OCI-LY3 (cell line): Measurements from ENCODE around the gene HCN2.
A peak's percentile ranks its signal among the peaks of the same experiment; 100 is the strongest.

ENCODE experiments used
- H2AFZ ChIP-seq: fragments of 200-600, 300-600 bp; shearing (Covaris generic); 2 replicates; pipeline ENCODE4 v1.6.0; 2014; ENCODE audit warnings: antibody characterized with exemption, low read depth, low read length
- H3K27ac ChIP-seq: fragments of 200-600, 300-600 bp; sonication (generic); 2 replicates; pipeline ENCODE4 v1.5.1; 2014; ENCODE audit warnings: mild to moderate bottlenecking, low read length, moderate library complexity, mixed read lengths
- H3K27me3 ChIP-seq: fragments of 200-600, 300-600 bp; sonication (generic); 2 replicates; pipeline ENCODE4 v1.6.1; 2014; ENCODE audit warnings: low read depth, low read length, mixed read lengths
- H3K36me3 ChIP-seq: fragments of 200-600, 300-600 bp; sonication (generic); replicated peaks from 2 replicates; pipeline ENCODE3; 2014; ENCODE audit warnings: low read depth, low read length, mixed read lengths
- H3K4me1 ChIP-seq: fragments of 300-600, 200-600 bp; sonication (generic); 2 replicates; pipeline ENCODE4 v1.6.1; 2014; ENCODE audit warnings: low read length, mixed read lengths
- H3K4me2 ChIP-seq: fragments of 200-600, 300-600 bp; sonication (generic); 2 replicates; pipeline ENCODE4 v1.6.1; 2014; ENCODE audit warnings: low read length, mixed read lengths
- H3K4me3 ChIP-seq: fragments of 300-600, 200-600 bp; sonication (generic); 2 replicates; pipeline ENCODE4 v1.5.1; 2014; ENCODE audit warnings: antibody characterized with exemption, mild to moderate bottlenecking, low read length, moderate library complexity
- H3K79me2 ChIP-seq: fragments of 300-600, 200-600 bp; shearing (Covaris generic); 2 replicates; pipeline ENCODE4 v1.6.1; 2014; ENCODE audit warnings: mild to moderate bottlenecking, low read length, mixed read lengths
- H3K9ac ChIP-seq: fragments of 300-600, 200-600 bp; shearing (Covaris generic); 2 replicates; pipeline ENCODE4 v1.6.0; 2014; ENCODE audit warnings: mild to moderate bottlenecking, low read length, moderate library complexity
- H3K9me3 ChIP-seq: fragments of 200-600, 300-600 bp; shearing (Covaris generic); 2 replicates; pipeline ENCODE4 v1.6.1; 2014; ENCODE audit warnings: low read length, mixed read lengths; ENCODE audit not compliant: insufficient read depth
- H4K20me1 ChIP-seq: fragments of 200-600, 300-600 bp; sonication (generic); 2 replicates; pipeline ENCODE4 v1.6.1; 2016; ENCODE audit warnings: low read length, mixed read lengths; ENCODE audit not compliant: insufficient read depth
- CTCF ChIP-seq: fragments of 200-600, 300-600 bp; sonication (generic); IDR thresholded peaks from 2 replicates; pipeline ENCODE4 v1.5.1; 2014; ENCODE audit warnings: antibody characterized with exemption, low read length, low read depth
- EZH2phosphoT487 ChIP-seq: fragments of 200-600 bp; shearing (Covaris generic); IDR thresholded peaks from 2 replicates; pipeline ENCODE4 v1.6.1; 2018; ENCODE audit warnings: antibody characterized with exemption, mixed run types, low read depth

The HCN2 gene

DNA sequence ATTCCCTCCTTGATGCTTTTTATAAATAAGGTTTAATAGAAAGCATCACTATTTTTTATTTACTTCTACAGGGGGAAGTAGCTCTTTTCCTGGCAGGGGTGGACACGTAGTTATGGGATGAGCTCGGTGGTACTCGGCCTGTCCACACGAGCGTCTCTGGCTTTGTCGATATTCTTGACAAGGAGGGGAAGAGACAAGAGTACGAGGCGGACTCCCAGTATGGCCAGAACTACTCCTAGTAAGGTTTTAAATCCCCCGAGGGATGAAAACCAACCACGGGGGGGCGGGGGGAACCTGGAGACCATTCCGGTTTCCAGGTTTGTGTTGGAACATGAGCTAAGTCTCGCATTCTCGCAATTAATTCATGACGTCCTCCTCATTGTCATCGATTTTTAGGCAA is 22.8 kb upstream of the HCN2 start:
- no peaks in the 10 kb centered on the region for H3K27me3 ChIP-seq
- no peaks in the 10 kb centered on the region for H3K79me2 ChIP-seq
- H3K4me2 ChIP-seq = no peak overlapping the region
- H3K9me3 ChIP-seq = no peaks in the 10 kb centered on the region
- H3K36me3 ChIP-seq = peaks cover 16% of the 10 kb centered on the region
- no peak overlapping the region for H3K9ac ChIP-seq
- H3K27ac ChIP-seq = no peak overlapping the region
- no peak overlapping the region for H2AFZ ChIP-seq
- H3K4me1 ChIP-seq = no peaks in the 10 kb centered on the region
- H4K20me1 ChIP-seq = no peaks in the 10 kb centered on the region
- no peak overlapping the region for H3K4me3 ChIP-seq
- TF ChIP-seq CTCF (no peak), EZH2phosphoT487 (no peak)

DNA sequence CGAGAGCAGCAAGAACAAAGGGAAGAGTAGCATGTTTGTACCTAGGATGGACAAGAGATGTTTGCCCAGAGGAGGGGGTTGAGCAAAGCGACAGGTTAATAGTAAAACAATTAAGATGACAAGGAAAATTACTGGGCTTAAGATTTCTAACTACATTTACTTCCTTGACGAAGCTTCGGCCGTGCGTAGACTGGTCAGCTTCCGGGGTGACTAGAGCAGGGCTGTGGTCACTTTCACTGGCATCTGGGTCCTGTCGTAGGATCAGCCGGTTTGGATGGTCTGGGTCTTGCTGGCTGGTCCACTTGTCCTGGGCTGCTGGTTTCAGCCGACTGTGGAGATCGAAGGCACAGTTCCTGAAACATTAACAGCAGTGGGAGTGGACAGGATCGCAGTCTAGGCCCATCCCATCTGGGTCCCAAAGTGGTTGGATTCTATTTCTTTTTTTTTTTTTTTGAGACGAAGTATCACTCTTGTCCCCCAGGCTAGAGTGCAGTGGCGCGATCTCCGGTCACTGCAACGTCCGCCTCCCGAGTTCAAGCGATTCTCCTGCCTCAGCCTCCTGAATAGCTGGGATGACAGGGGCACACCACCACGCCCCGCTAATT is 22.3 kb upstream of the HCN2 start:
- Histone ChIP-seq H3K4me2 (no peak overlapping the region), H2AFZ (no peak overlapping the region), H4K20me1 (no peaks in the 10 kb centered on the region), H3K9ac (no peak overlapping the region), H3K27me3 (no peaks in the 10 kb centered on the region), H3K79me2 (peaks cover under 1% of the 10 kb centered on the region; the same call in 1 of the 2 replicates), H3K27ac (no peak overlapping the region), H3K9me3 (no peaks in the 10 kb centered on the region), H3K4me3 (no peak overlapping the region), H3K36me3 (peaks cover 16% of the 10 kb centered on the region), H3K4me1 (no peaks in the 10 kb centered on the region)
- TF ChIP-seq EZH2phosphoT487 (no peak), CTCF (no peak)

DNA sequence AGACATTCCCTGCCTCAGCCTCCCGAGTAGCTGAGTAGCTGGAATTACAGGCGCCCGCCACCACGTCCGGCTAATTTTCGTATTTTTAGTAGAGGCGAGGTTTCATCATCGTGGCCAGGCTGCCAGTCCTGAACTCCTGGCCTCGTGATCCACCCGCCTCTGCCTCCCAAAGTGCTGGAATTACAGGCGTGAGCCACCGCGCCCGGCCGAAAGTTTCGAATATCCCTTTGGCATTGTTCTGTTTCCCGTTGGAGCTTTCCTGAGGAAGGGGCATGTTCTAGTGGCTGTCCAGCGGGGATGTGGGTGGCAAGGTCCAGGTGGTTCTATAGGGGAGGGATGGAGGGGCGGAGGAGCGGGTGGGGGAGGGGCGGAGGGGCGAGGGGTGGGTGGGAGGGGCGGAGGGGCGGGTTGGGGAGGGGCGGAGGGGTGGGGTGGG is 19.4 kb upstream of the HCN2 start:
- Histone ChIP-seq H3K9me3 (no peaks in the 10 kb centered on the region), H4K20me1 (peaks cover 22% of the 10 kb centered on the region), H3K36me3 (peaks cover 17% of the 10 kb centered on the region), H3K79me2 (peaks cover 29% of the 10 kb centered on the region), H2AFZ (no peak overlapping the region), H3K9ac (no peak overlapping the region), H3K4me3 (no peak overlapping the region), H3K27me3 (no peaks in the 10 kb centered on the region), H3K27ac (no peak overlapping the region), H3K4me1 (peaks cover 17% of the 10 kb centered on the region), H3K4me2 (no peak overlapping the region)
- TF ChIP-seq CTCF (no peak), EZH2phosphoT487 (no peak)

DNA sequence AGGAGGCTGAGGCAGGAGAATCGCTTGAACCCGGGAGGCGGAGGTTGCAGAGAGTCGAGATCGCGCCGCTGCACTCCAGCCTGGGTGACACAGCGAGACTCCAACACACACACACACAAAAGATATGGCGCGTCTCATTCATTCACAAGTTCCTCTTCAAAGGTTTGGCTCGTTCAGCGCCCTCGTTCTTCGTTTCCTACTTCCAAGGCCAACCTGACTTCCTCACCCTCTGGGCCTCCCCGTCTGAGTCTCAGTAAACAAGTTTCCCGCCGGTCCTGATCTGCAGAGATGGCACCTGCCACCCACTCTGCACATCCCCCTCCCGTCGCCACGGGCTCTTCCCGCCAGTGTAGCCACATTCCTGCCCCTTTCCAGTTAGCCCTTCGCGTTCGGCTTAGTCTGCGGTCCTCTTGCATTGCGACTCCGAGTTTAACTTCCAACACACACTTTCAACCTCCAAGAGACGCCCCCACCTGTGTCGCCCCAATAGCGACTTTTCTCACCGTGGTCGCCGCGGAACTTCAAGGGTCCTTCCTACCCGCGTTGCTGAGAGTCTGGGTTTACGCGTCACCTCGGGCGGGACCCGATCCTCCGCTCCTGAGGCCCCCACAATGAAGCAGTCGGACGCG is 18.6 kb upstream of the HCN2 start:
- peak overlapping the region; percentile 92 for H3K9ac ChIP-seq
- peaks cover 18% of the 10 kb centered on the region for H3K36me3 ChIP-seq
- H3K4me1 ChIP-seq = peaks cover 17% of the 10 kb centered on the region
- TF ChIP-seq CTCF (no peak), EZH2phosphoT487 (no peak)
- no peaks in the 10 kb centered on the region for H3K9me3 ChIP-seq
- peak overlapping the region; percentile 82 for H3K4me3 ChIP-seq
- no peaks in the 10 kb centered on the region for H3K27me3 ChIP-seq
- peaks cover 28% of the 10 kb centered on the region for H4K20me1 ChIP-seq
- peaks cover 37% of the 10 kb centered on the region for H3K79me2 ChIP-seq
- peak overlapping the region; percentile 78 for H3K4me2 ChIP-seq
- peak overlapping the region; percentile 94 for H3K27ac ChIP-seq
- peak overlapping the region; percentile 54 for H2AFZ ChIP-seq
